DOHH2 (cell line): ENCODE results near the gene CEP85L.

ENCODE experiments used
- H3F3A ChIP-seq: fragments of 200-600 bp; sonication (generic), shearing (Covaris generic); 2 replicates; pipeline ENCODE4 v1.6.0; 2016; ENCODE audit warnings: antibody characterized with exemption, mild to moderate bottlenecking; ENCODE audit not compliant: control insufficient read depth, insufficient read depth
- H3K27ac ChIP-seq: fragments of 200-600 bp; sonication (generic); 2 replicates; pipeline ENCODE4 v1.5.1; 2014; ENCODE audit warnings: low read depth, mild to moderate bottlenecking, low read length, moderate library complexity
- H3K27me3 ChIP-seq: fragments of 200-600 bp; sonication (generic); 2 replicates; pipeline ENCODE4 v1.6.1; 2014; ENCODE audit warnings: mild to moderate bottlenecking, low read length, mixed read lengths; ENCODE audit not compliant: control insufficient read depth
- H3K36me3 ChIP-seq: fragments of 200-600 bp; sonication (generic); 2 replicates; pipeline ENCODE4 v1.6.1; 2014; ENCODE audit warnings: mild to moderate bottlenecking, low read length, moderate library complexity, mixed read lengths; ENCODE audit not compliant: control insufficient read depth
- H3K4me1 ChIP-seq: fragments of 200-600 bp; sonication (generic); 2 replicates; pipeline ENCODE4 v1.6.1; 2014; ENCODE audit warnings: mild to moderate bottlenecking, low read length, mixed read lengths; ENCODE audit not compliant: control insufficient read depth
- H3K4me2 ChIP-seq: fragments of 200-600 bp; sonication (generic); 2 replicates; pipeline ENCODE4 v1.6.0; 2014; ENCODE audit warnings: mild to moderate bottlenecking, low read length, moderate library complexity
- H3K4me3 ChIP-seq: fragments of 200-600 bp; sonication (generic); 2 replicates; pipeline ENCODE4 v1.5.1; 2014; ENCODE audit warnings: mild to moderate bottlenecking, low read length, mixed read lengths
- H3K79me2 ChIP-seq: fragments of 200-600 bp; sonication (generic); 2 replicates; pipeline ENCODE4 v1.6.1; 2014; ENCODE audit warnings: mild to moderate bottlenecking, low read length, mixed read lengths; ENCODE audit not compliant: control insufficient read depth
- H3K9me2 ChIP-seq: fragments of 200-600 bp; sonication (generic); replicated peaks from 2 replicates; pipeline ENCODE4 v1.6.1; 2014; ENCODE audit warnings: mild to moderate bottlenecking, low read length, mixed read lengths; ENCODE audit not compliant: control insufficient read depth
- H3K9me3 ChIP-seq: fragments of 200-600 bp; sonication (generic); 2 replicates; pipeline ENCODE4 v1.6.1; 2014; ENCODE audit warnings: antibody characterized with exemption, low read length, mixed read lengths; ENCODE audit not compliant: control insufficient read depth, insufficient read depth
- H4K20me1 ChIP-seq: fragments of 200-600 bp; sonication (generic); 2 replicates; pipeline ENCODE4 v1.6.0; 2014; ENCODE audit warnings: low read depth, mild to moderate bottlenecking, antibody characterized with exemption, low read length, moderate library complexity; ENCODE audit not compliant: control insufficient read depth, insufficient read depth
- EZH2phosphoT487 ChIP-seq: fragments of 200-600 bp; sonication (generic); IDR thresholded peaks from 2 replicates; pipeline ENCODE4 v1.6.1; 2017; ENCODE audit warnings: borderline replicate concordance, mild to moderate bottlenecking, antibody characterized with exemption, low read length, moderate library complexity, mixed read lengths
- TF ChIP-seq, protein P1 (sequence below): fragments of 200-600 bp; sonication (generic); IDR thresholded peaks from one replicate; pipeline ENCODE4 v1.5.1; 2014; ENCODE audit warnings: antibody characterized with exemption, mild to moderate bottlenecking, low read depth, low read length; ENCODE audit not compliant: poor library complexity, severe bottlenecking

The CEP85L gene

GRCh38 chr6:118579786-118580185 is 71.6 kb downstream of the CEP85L start:
- Histone ChIP-seq H3K27me3 (no peaks in the 10 kb centered on the region), H3K27ac (no peak overlapping the region), H3K9me3 (peaks cover 37% of the 10 kb centered on the region), H3K9me2 (no peaks in the 10 kb centered on the region), H3K4me1 (no peaks in the 10 kb centered on the region), H3K36me3 (no peaks in the 10 kb centered on the region; the same call in 1 of the 2 replicates), H3K4me3 (no peak overlapping the region), H4K20me1 (no peaks in the 10 kb centered on the region), H3K4me2 (no peak overlapping the region), H3F3A (no peaks in the 10 kb centered on the region), H3K79me2 (no peaks in the 10 kb centered on the region)
- TF ChIP-seq EZH2phosphoT487: no peak
- TF ChIP-seq, protein P1, sequence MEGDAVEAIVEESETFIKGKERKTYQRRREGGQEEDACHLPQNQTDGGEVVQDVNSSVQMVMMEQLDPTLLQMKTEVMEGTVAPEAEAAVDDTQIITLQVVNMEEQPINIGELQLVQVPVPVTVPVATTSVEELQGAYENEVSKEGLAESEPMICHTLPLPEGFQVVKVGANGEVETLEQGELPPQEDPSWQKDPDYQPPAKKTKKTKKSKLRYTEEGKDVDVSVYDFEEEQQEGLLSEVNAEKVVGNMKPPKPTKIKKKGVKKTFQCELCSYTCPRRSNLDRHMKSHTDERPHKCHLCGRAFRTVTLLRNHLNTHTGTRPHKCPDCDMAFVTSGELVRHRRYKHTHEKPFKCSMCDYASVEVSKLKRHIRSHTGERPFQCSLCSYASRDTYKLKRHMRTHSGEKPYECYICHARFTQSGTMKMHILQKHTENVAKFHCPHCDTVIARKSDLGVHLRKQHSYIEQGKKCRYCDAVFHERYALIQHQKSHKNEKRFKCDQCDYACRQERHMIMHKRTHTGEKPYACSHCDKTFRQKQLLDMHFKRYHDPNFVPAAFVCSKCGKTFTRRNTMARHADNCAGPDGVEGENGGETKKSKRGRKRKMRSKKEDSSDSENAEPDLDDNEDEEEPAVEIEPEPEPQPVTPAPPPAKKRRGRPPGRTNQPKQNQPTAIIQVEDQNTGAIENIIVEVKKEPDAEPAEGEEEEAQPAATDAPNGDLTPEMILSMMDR: no peak

DNA sequence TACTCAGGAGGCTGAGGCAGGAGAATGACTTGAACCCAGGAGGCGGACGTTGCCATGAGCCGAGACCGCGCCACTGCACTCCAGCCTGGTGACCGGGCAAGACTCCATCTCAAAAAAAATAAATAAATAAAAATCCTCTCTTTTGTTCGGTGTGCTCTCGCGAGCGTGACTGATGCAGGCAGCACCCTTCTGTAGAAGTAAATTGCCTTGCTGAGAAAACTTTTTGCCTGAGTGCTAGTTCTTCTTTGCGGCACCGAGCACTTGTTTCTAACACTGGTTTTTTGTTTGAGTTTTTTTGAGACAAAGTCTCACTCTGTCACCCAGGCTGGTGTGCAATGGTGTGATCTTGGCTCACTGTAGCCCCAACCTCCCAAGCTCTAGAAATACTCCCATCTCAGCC is 72.8 kb downstream of the CEP85L start:
- peaks cover 6% of the 10 kb centered on the region; the same call in 1 of the 2 replicates for H3K36me3 ChIP-seq
- H3K79me2 ChIP-seq: no peaks in the 10 kb centered on the region
- H3K27me3 ChIP-seq: no peaks in the 10 kb centered on the region
- H3K4me1 ChIP-seq: no peaks in the 10 kb centered on the region
- no peak overlapping the region for H3K4me3 ChIP-seq
- H4K20me1 ChIP-seq: no peaks in the 10 kb centered on the region
- H3K27ac ChIP-seq: no peak overlapping the region
- H3F3A ChIP-seq: no peaks in the 10 kb centered on the region
- no peak overlapping the region for H3K4me2 ChIP-seq
- H3K9me3 ChIP-seq: peaks cover 46% of the 10 kb centered on the region
- no peaks in the 10 kb centered on the region for H3K9me2 ChIP-seq
- no peak for TF ChIP-seq EZH2phosphoT487

DNA sequence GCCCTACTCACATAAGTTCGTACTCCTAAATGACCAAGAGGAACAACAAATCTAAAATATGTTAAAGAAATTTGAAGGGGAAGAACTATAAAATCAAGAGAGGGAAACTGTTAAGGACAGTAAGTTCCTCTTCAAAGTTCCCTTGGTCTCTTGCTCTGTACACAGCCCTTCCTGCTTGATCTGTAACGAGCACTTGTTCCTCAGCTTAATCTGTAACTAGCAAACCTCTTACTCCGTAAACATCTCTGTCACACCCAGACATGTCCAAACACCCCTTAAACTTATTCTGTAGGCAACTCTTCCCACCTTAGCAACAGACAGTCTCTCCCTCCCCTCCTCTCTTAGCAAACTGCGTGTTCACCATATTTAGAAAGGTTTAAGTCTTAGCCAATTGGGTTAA is 73.4 kb downstream of the CEP85L start:
- H3K9me2 ChIP-seq: no peaks in the 10 kb centered on the region
- no peak overlapping the region for H3K4me2 ChIP-seq
- H3K27me3 ChIP-seq: no peaks in the 10 kb centered on the region
- H3K27ac ChIP-seq: no peak overlapping the region
- H3K36me3 ChIP-seq: peaks cover 6% of the 10 kb centered on the region; the same call in 1 of the 2 replicates
- H3K9me3 ChIP-seq: peaks cover 46% of the 10 kb centered on the region
- H3K79me2 ChIP-seq: no peaks in the 10 kb centered on the region
- H3K4me1 ChIP-seq: no peaks in the 10 kb centered on the region
- H3K4me3 ChIP-seq: no peak overlapping the region
- TF ChIP-seq, protein P1: no peak
- TF ChIP-seq EZH2phosphoT487: no peak
- no peaks in the 10 kb centered on the region for H4K20me1 ChIP-seq
- no peaks in the 10 kb centered on the region for H3F3A ChIP-seq

DNA sequence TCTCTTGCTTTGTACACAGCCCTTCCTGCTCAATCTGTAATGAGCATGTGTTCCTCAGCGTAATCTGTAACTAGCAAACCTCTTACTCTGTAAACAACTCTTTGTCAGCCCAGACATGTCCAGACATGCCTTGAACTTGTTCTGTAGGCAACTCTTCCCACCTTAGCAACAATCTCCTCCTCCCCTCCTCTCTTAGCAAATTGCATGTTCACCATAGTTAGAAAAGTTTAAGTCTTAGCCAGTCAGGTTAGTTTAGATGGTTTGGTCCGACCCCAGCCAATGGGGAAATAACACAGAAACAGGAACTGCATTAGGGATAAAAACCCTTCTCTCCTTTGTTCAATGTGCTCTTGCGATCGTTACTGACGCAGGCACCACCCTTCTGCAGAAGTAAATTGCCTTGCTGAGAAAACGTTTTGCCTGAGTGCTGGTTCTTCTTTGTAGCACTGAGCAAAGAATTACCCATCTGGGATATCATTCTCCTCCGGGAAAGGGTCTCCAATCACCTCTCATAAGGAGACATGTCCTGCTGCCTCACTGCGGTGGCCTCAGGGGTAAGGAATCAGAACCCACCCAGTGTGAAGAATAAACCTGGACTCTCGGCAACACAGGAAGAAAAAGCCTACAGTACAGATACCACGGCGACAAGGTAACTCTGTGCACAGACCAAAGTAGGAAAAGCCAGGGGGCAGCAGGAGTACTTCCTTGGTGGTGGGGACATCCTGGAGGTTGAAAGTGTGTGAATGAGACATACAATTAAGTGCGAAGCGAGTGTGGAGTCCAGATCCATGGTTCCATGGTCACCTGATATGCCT is 77.1 kb downstream of the CEP85L start:
- no peaks in the 10 kb centered on the region for H4K20me1 ChIP-seq
- H3K4me3 ChIP-seq: no peak overlapping the region
- H3K27ac ChIP-seq: no peak overlapping the region
- peaks cover 6% of the 10 kb centered on the region; the same call in 1 of the 2 replicates for H3K36me3 ChIP-seq
- H3K4me2 ChIP-seq: no peak overlapping the region
- H3F3A ChIP-seq: no peaks in the 10 kb centered on the region
- TF ChIP-seq EZH2phosphoT487: no peak
- TF ChIP-seq, protein P1: no peak
- no peaks in the 10 kb centered on the region for H3K79me2 ChIP-seq
- no peaks in the 10 kb centered on the region for H3K27me3 ChIP-seq
- H3K9me3 ChIP-seq: peaks cover 36% of the 10 kb centered on the region
- no peaks in the 10 kb centered on the region for H3K4me1 ChIP-seq
- H3K9me2 ChIP-seq: no peaks in the 10 kb centered on the region
